Umbilical cord (tissue), 2 donors: ENCODE measurements around the gene HIP1. TPM values are rescaled to one million over a fixed set of nuclear protein-coding genes. Genes with fewer than 3 reads are reported as not detected.
"Not testable (repeated sequence)": the region's sequence is repeated elsewhere in the genome, so short reads cannot be mapped to it uniquely, and the experiment has no call there.

Experiments used
- DNase-seq: peaks from one replicate; pipeline ENCODE4 v3.0.0-alpha.2; 2015; ENCODE audit warnings: low spot score
- total RNA-seq: library from RNA; depleted of rRNA; stranded (reverse); fragments of >200 nt; gene quantifications from one replicate; pipeline ENCODE4 v1.2.3, GENCODE V29; 2014; ENCODE audit warnings: low replicate concordance; ENCODE audit not compliant: insufficient read depth

The HIP1 gene
- total RNA-seq, 1 donor from 2014 or later = 13.7 TPM

DNA sequence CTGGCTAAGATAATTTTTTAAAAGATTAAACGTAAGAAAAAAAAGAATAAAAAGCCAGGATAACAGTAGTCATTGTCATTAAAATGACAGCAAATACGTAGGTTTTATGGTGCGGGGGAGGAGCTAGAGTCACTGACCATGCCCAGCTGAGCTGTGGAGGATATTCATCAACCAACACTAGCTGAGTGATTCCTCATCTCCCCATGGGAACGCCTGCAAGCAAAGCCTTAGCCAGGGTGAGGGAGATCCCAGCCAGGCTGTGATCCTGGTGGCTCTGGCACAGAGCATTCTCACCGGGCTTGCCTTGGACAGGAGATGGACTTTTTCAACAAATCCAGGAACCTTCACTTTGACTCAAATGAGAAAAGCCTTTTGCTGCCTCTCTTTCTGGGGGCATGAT lies 94.2 kb downstream of the HIP1 start:
- no peak for DNase-seq

DNA sequence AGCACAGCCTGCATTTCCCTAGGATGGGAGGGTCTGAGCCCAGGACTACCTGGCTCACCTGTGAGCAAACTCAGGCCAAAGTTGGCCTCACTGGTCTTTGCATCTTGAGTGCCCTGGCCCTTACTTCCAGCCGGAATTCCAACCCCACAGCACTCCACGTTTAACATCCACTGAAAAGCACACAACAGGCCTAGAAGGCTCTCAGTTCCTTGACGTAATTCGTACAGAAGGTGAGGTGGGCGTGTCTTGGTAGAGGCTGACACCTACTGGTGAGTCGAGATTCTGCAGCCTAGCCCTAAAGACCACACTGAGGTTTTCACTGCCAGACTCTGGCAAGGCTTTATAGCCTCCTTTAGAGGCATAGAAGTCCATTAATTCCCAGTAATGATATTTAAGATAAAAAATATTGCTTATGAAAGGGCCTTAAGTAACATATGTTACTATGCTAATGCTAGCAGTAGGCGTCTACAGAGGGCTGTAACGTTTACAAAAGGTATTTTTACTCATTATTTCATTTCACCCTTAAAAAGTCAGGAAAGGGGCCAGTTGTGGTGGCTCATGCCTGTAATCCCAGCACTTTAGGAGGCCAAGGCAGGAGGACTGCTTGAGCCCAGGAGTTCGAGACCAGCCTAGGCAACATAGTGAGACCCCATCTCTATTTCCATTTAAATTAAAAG lies 95.8 kb downstream of the HIP1 start:
- no peak for DNase-seq

DNA sequence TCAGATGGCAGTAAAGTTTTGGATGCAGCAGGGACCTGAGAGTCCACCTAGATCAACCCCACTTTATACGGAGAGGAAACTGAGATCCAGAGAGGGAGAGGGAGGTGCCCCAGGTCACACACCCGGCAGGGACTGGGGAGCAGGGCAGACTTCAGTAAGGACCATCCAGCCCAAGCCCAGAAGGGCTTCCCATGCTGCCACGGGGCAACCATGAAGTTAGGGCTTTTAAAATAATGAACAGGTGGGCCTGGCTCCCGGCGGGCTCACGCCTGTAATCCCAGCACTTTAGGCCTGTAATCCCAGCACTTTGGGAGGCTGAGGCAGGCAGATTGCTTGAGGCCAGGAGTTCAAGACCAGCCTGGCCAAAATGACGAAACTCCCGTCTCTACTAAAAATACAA lies 98.5 kb downstream of the HIP1 start:
- no peak for DNase-seq

DNA sequence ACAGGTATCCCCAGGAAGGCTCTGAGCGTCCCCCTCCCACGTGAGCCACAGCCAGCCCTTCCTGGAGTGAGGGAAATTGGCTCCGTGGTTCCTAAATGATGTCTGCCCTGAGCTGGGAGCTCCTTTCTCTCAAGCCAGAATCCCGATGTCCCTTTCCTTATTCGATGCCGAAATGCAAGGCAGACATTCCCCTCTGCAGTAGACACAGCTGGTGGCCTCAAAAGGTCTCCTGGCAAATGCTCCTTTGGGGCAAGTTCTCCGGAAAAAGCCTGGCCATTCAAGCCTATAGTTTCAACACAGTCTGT lies 98.9 kb downstream of the HIP1 start:
- DNase-seq = no peak

DNA sequence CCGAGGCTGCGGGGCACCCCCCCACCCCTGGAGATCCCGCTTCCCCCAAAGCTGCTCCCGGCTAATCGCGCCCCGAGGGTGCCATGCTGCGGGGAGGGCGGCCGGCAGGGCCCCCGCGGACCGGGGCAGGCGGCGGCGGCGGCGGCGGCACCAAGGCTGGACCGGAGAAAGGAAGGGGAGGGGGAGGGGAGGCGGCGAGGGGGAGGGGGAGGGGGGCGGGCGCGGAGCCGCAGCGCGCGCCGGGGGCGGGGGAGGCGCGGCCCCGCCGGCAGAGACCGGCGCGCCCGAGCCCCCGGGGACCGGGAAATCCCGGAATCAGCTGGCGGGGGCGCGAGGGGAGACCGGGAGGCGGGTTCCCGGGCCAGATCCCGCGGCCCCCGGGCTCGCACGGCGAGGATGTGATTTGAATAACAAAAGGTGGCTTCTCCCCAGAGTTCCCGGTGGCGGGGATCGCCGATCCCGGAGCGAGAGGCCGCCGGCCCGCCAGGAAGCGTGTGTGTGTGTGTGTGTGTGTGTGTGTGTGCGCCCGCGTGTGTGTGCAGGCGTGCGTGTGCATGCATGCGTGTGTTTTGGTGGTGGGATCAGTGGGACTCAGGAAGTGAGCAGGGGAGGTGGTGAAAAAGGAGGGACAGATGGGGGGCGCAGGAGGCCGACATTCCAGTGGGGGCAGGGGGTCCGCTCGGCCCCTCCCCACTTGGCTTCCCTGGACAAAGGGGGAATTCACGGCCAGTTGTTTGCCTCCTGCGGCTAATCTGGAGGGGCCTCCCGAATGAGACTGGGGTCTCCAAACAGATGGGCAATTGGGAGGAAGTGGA lies 99.5 kb downstream of the HIP1 start:
- no peak for DNase-seq

GRCh38 chr7:75638594-75639070 lies 100.1 kb downstream of the HIP1 start:
- peak; percentile 57 for DNase-seq

DNA sequence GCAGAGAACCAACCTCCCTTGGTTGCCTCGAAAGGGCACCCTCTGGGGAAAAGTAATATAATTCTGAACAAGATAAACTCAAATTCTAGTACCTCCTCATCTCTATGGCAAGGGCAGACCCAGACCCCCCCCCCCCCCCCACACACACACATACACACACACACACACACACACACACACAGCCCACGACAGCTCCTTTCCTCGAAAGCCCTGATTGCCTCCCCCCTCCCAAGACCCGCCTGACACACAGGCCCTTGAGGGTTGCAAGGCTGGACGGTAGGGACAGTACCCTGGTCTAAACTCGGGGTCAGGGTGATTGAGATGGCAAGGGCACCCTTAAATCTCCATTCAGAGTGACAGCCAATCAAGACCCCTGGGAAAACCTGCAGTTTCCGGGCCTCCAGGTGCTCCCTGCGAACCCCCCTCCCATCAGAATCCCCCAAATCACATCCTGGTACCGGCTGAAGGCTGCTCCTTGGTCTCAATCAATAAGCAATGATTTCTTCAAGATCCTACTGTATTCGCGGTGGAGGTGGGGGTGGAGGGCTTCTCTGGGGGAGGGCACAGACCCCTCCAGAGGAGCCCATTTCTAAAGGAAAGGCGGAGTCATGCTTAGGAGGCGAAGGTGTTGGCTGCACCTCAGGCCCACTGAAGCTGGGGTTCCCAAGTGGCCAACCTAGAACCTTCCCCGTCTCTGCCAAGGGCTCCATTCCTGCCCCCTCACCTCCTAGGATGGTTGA lies 100.7 kb downstream of the HIP1 start:
- DNase-seq = no peak

GRCh38 chr7:75635036-75635435 lies 103.7 kb downstream of the HIP1 start:
- DNase-seq = no peak

- DNase-seq = not testable (repeated sequence)
These were observed 106.2 kb downstream of the HIP1 start for GRCh38 chr7:75632587-75632986.

DNA sequence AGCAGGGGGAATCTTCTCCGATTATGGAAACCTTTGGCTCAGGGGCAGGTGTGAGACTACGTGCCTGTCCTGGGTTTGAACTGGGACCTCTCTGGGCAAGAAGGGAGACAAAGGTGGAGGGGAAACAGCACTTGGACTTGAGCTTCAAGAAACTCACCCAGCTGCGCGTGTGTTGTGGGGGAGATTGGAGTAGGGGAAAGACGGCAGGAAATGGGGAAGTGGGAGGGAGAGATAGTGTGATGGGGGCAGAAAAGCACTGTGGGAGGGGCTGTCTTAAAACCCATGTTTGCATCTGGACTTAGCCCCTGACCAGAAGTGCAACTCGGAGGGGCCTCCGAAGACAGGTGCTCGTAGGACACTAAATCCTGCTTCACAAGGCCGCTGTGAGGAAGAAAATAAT lies 107.0 kb downstream of the HIP1 start:
- no peak for DNase-seq

DNA sequence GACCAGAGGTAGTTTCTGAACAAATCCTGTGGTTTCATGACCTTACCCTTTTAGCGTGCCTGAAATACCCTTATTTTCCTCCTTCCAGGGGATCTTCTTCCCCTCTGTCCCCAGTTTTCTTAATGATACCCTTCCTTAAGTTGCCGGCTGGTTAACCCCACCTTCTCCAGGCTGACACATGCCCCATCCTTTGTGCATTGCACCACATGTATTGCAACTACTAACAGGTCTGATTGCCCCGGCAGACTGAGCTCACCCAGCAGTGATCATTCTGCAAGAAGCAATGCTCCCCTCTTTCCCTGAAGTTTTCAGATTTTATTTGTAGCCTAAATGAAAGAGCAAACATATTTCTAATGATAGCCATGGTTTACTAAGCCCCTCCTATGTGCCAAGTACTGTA lies 108.2 kb downstream of the HIP1 start:
- DNase-seq = no peak

- DNase-seq = no peak
These were observed 109.7 kb downstream of the HIP1 start for GRCh38 chr7:75629044-75629443.

- no peak for DNase-seq
These were observed 110.7 kb downstream of the HIP1 start for GRCh38 chr7:75628055-75628454.

DNA sequence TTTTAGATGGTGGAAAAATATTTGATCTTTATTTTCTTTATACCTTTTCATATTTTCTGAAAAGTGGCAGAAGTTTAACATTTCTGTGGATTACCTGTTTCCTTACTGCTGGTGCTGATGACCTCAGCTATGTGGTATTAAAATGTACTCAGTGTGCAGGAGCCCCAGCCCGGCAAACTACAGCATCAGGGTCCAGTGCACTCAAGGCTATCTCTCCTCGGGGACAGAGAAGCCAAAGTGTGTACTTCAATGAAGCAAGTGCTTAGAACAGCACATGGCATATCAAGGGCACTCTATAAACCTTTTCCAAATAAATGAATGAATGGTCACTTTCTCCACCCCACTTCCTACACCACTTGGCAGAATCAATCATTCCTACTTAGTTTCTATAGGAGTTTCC lies 111.8 kb downstream of the HIP1 start:
- DNase-seq = no peak

- no peak for DNase-seq
These were observed 112.9 kb downstream of the HIP1 start for GRCh38 chr7:75625868-75626267.

GRCh38 chr7:75624134-75624832 lies 114.5 kb downstream of the HIP1 start:
- DNase-seq = peak; percentile 55

DNA sequence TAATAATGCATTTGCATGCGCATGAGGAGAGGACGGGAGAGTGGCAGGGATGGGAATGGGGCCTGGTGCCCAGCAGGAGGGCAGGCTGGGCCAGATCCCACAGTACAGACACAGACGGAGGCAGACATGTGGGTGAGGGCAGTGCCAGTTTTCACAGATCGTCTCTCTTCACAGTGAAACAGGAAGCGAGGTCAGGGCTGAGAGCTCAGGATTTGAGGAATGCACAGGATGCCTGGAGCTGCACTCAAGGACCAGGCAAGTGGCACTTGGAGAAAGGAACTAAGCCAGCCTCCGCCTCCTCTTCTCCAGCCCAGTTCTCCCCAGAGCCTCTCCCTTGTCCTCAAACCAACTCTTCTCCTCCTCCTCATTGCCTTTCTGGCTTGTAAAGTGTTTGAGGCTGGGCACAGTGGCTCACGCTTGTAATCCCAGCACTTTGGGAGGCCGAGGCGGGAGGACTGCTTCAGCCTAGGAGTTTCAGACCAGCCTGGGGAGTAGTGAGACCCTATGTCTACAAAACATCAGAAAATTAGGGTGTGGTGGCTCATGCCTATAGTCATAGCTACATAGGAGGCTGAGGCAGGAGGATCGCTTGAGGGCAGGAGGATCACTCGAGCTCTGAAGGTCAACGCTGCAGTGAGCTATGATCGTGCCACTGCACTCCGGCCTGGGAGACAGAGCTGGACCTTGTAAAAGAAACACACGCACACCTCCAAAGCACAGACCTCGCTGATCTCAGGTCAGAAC lies 115.2 kb downstream of the HIP1 start:
- DNase-seq = no peak

GRCh38 chr7:75621124-75621523 lies 117.6 kb downstream of the HIP1 start:
- DNase-seq = no peak

- no peak for DNase-seq
These were observed 119.1 kb downstream of the HIP1 start for GRCh38 chr7:75619636-75620035.

GRCh38 chr7:75617634-75618234 lies 121.0 kb downstream of the HIP1 start:
- peak; percentile 57 for DNase-seq
